ENCODE measurements around the gene MYO1A. TPM values are rescaled to one million over a fixed set of nuclear protein-coding genes. Genes with fewer than 3 reads are reported as not detected.
"Not testable (repeated sequence)": the region's sequence is repeated elsewhere in the genome, so short reads cannot be mapped to it uniquely, and the experiment has no call there.

The MYO1A gene
- total and polyA plus RNA-seq, 2 donors (not counting 1 experiment from before 2014, with no cell fraction given), result 0.55 to 1.3 TPM

GRCh38 chr12:57019983-57020719, 29.8 kb downstream of the MYO1A start:
- intact Hi-C loops (cut with micrococcal nuclease), result no loop called here
- Histone ChIP-seq H3K9ac (ENCODE audit: low read length) (no peak overlapping the region), H2AFZ (ENCODE audit: insufficient read depth, low read depth, low read length, poor library complexity, severe bottlenecking) (no peak overlapping the region), H3K27me3 (replicated peaks in 1 of 4; ENCODE audit: control extremely low read depth in 1 of 4, control insufficient read depth in 3 of 4, insufficient read depth in 4 of 4, low read length in 3 of 4) (no peaks in the 10 kb centered on the region), H3K4me2 (replicated peaks; ENCODE audit: low read depth, low read length, poor library complexity, severe bottlenecking) (no peak overlapping the region), H3K4me3 (ENCODE audit: control extremely low read depth in 1 of 5, extremely low read depth in 1 of 5, insufficient read depth in 1 of 5, low read depth in 2 of 5, low read length in 4 of 5) (no peak overlapping the region), H3K36me3 (replicated peaks in 1 of 2; ENCODE audit: control extremely low read depth in 1 of 2, control insufficient read depth in 1 of 2, extremely low read depth in 1 of 2, insufficient read depth in 2 of 2, low read length in 1 of 2) (no peaks in the 10 kb centered on the region), H4K20me1 (ENCODE audit: control insufficient read depth, insufficient read depth, low read length, poor library complexity, severe bottlenecking) (no peaks in the 10 kb centered on the region), H3K27ac (ENCODE audit: low read length in 2 of 2) (no peak overlapping the region), H3K79me2 (ENCODE audit: control insufficient read depth, insufficient read depth, low read length) (no peaks in the 10 kb centered on the region), H3K9me3 (ENCODE audit: control extremely low read depth in 1 of 3, control insufficient read depth in 2 of 3, insufficient read depth in 1 of 3, low read length in 2 of 3) (no peaks in the 10 kb centered on the region), H3K4me1 (ENCODE audit: control insufficient read depth in 2 of 2, insufficient read depth in 2 of 2, low read length in 2 of 2) (no peaks in the 10 kb centered on the region)
- Mint-ChIP-seq H3K4me1 (peaks cover 4% of the 10 kb centered on the region), H3K9me3 (ENCODE audit: insufficient read depth) (no peaks in the 10 kb centered on the region), H3K27me3 (peaks cover 7% of the 10 kb centered on the region), H3K4me3 (no peak overlapping the region), H3K27ac (no peak overlapping the region)
- no peak for TF ChIP-seq CTCF (IDR thresholded peaks at IDR 0.05)
- TF ChIP-seq EZH2 (IDR thresholded peaks at IDR 0.05; ENCODE audit: borderline replicate concordance, insufficient read depth, low read depth, low read length, poor library complexity, severe bottlenecking), result no peak
- ChIA-PET POLR2A (no interaction called here), CTCF (interaction anchor here (0.6 to 1.4 kb wide), 3 partner anchors 10 to 345 kb away, joined by 3 to 5 read pairs (median 3); no protein-coding TSS in a partner anchor)
- no peak for DNase-seq
- ATAC-seq (ENCODE audit: low read depth), result no peak
- WGBS (ENCODE audit: insufficient coverage), result 100% methylated on average over 1 of the region's 9 CpGs

GRCh38 chr12:57018906-57019305, 31.0 kb downstream of the MYO1A start:
- Mint-ChIP-seq H3K4me3 (no peak overlapping the region), H3K9me3 (ENCODE audit: insufficient read depth) (no peaks in the 10 kb centered on the region), H3K27ac (no peak overlapping the region), H3K27me3 (peaks cover 16% of the 10 kb centered on the region), H3K4me1 (peaks cover 4% of the 10 kb centered on the region)
- Histone ChIP-seq H3K4me1 (ENCODE audit: control insufficient read depth in 2 of 2, insufficient read depth in 2 of 2, low read length in 2 of 2) (no peaks in the 10 kb centered on the region), H3K27ac (ENCODE audit: low read length in 2 of 2) (no peak overlapping the region), H3K36me3 (replicated peaks in 1 of 2; ENCODE audit: control extremely low read depth in 1 of 2, control insufficient read depth in 1 of 2, extremely low read depth in 1 of 2, insufficient read depth in 2 of 2, low read length in 1 of 2) (no peaks in the 10 kb centered on the region), H3K79me2 (ENCODE audit: control insufficient read depth, insufficient read depth, low read length) (no peaks in the 10 kb centered on the region), H3K4me3 (ENCODE audit: control extremely low read depth in 1 of 5, extremely low read depth in 1 of 5, insufficient read depth in 1 of 5, low read depth in 2 of 5, low read length in 4 of 5) (no peak overlapping the region), H3K9ac (ENCODE audit: low read length) (no peak overlapping the region), H3K27me3 (replicated peaks in 1 of 4; ENCODE audit: control extremely low read depth in 1 of 4, control insufficient read depth in 3 of 4, insufficient read depth in 4 of 4, low read length in 3 of 4) (peaks cover 0 to 3% (median 1%) of the 10 kb centered on the region in 4 experiments), H2AFZ (ENCODE audit: insufficient read depth, low read depth, low read length, poor library complexity, severe bottlenecking) (no peak overlapping the region), H3K4me2 (replicated peaks; ENCODE audit: low read depth, low read length, poor library complexity, severe bottlenecking) (no peak overlapping the region), H4K20me1 (ENCODE audit: control insufficient read depth, insufficient read depth, low read length, poor library complexity, severe bottlenecking) (no peaks in the 10 kb centered on the region), H3K9me3 (ENCODE audit: control extremely low read depth in 1 of 3, control insufficient read depth in 2 of 3, insufficient read depth in 1 of 3, low read length in 2 of 3) (no peaks in the 10 kb centered on the region)
- DNase-seq, result no peak
- WGBS (ENCODE audit: insufficient coverage), result 100% methylated on average over 1 of the region's 1 CpG
- intact Hi-C loops (cut with micrococcal nuclease), result no loop called here
- TF ChIP-seq EZH2 (IDR thresholded peaks at IDR 0.05; ENCODE audit: borderline replicate concordance, insufficient read depth, low read depth, low read length, poor library complexity, severe bottlenecking), result no peak
- TF ChIP-seq CTCF (IDR thresholded peaks at IDR 0.05), result no peak
- ChIA-PET CTCF (interaction anchor here (0.8 to 1.4 kb wide), 4 partner anchors 11 to 163 kb away, joined by 3 to 7 read pairs (median 4); no protein-coding TSS in a partner anchor), POLR2A (interaction anchor here (0.7 kb wide), 1 partner anchor 70 kb away, joined by 3 read pairs; the partner anchor contains the start of gene NAB2)
- ATAC-seq (ENCODE audit: low read depth), result no peak

GRCh38 chr12:57018353-57018752, 31.6 kb downstream of the MYO1A start:
- H3K9me3 Mint-ChIP-seq (ENCODE audit: insufficient read depth); H2AFZ ChIP-seq (ENCODE audit: insufficient read depth, low read depth, low read length, poor library complexity, severe bottlenecking); H3K27ac Mint-ChIP-seq; DNase-seq; H3K9ac ChIP-seq (ENCODE audit: low read length); H4K20me1 ChIP-seq (ENCODE audit: control insufficient read depth, insufficient read depth, low read length, poor library complexity, severe bottlenecking); H3K4me3 Mint-ChIP-seq; H3K9me3 ChIP-seq (ENCODE audit: control extremely low read depth in 1 of 3, control insufficient read depth in 2 of 3, insufficient read depth in 1 of 3, low read length in 2 of 3); ATAC-seq (ENCODE audit: low read depth); H3K4me1 ChIP-seq (ENCODE audit: control insufficient read depth in 2 of 2, insufficient read depth in 2 of 2, low read length in 2 of 2); H3K36me3 ChIP-seq (replicated peaks in 1 of 2; ENCODE audit: control extremely low read depth in 1 of 2, control insufficient read depth in 1 of 2, extremely low read depth in 1 of 2, insufficient read depth in 2 of 2, low read length in 1 of 2); H3K4me3 ChIP-seq (ENCODE audit: control extremely low read depth in 1 of 5, extremely low read depth in 1 of 5, insufficient read depth in 1 of 5, low read depth in 2 of 5, low read length in 4 of 5); H3K27ac ChIP-seq (ENCODE audit: low read length in 2 of 2); H3K4me2 ChIP-seq (replicated peaks; ENCODE audit: low read depth, low read length, poor library complexity, severe bottlenecking); H3K4me1 Mint-ChIP-seq; H3K27me3 ChIP-seq (replicated peaks in 1 of 4; ENCODE audit: control extremely low read depth in 1 of 4, control insufficient read depth in 3 of 4, insufficient read depth in 4 of 4, low read length in 3 of 4); intact Hi-C loops (cut with micrococcal nuclease); H3K79me2 ChIP-seq (ENCODE audit: control insufficient read depth, insufficient read depth, low read length): not testable (repeated sequence)
- POLR2A ChIA-PET, result interaction anchor here (0.7 kb wide), 1 partner anchor 70 kb away, joined by 3 read pairs; the partner anchor contains the start of gene NAB2
- WGBS (ENCODE audit: insufficient coverage), result 100% methylated on average over 1 of the region's 5 CpGs
- CTCF ChIA-PET, result interaction anchor here (0.8 to 1.5 kb wide), 5 partner anchors 10 to 164 kb away, joined by 3 to 6 read pairs (median 3); no protein-coding TSS in a partner anchor
- H3K27me3 Mint-ChIP-seq, result peaks cover 18% of the 10 kb centered on the region

Measured in B cell (primary cell).